Measurements from ENCODE around the gene SCNN1A. TPM values are rescaled to one million over a fixed set of nuclear protein-coding genes. Genes with fewer than 3 reads are reported as not detected.

SCNN1A gene
- total RNA-seq, 1 experiment from 2014 or later: 549 TPM

- Histone ChIP-seq H3K79me2 (ENCODE audit: low read depth) (peaks cover 45% of the 10 kb centered on the region), H3K4me3 (peak overlapping the region; percentile 62), H4K20me1 (ENCODE audit: insufficient read depth) (no peaks in the 10 kb centered on the region), H3K9me2 (ENCODE audit: insufficient read depth) (no peaks in the 10 kb centered on the region), H2AFZ (0 out of 2 replicates have a peak overlapping the region, but pooled peaks have one; percentile 34), H3F3A (ENCODE audit: insufficient read depth, low read depth) (peaks cover 54% of the 10 kb centered on the region), H3K4me2 (peak overlapping the region; percentile 98), H3K27me3 (ENCODE audit: insufficient read depth, low read depth) (no peaks in the 10 kb centered on the region), H3K4me1 (replicated peaks; ENCODE audit: insufficient read depth) (peaks cover 34% of the 10 kb centered on the region), H3K9me3 (ENCODE audit: insufficient read depth, low read depth) (no peaks in the 10 kb centered on the region), H3K36me3 (ENCODE audit: low read depth) (no peaks in the 10 kb centered on the region), H3K27ac (peak overlapping the region; percentile 89)
- POLR2A ChIA-PET (ENCODE audit: unreplicated experiment): interaction anchor here (0.5 to 2.7 kb wide), 20 partner anchors 14 to 1522 kb away, joined by 3 to 42 read pairs (median 4); partner anchors contain the start of genes GAPDH and PLEKHG6
- CTCF ChIA-PET: interaction anchor here (0.5 to 0.9 kb wide), 3 partner anchors 83 to 162 kb away, joined by 3 to 6 read pairs (median 4); no protein-coding TSS in a partner anchor
- intact Hi-C loops (cut with micrococcal nuclease; ENCODE audit: unreplicated experiment): loop anchor here (1.0 to 5.0 kb wide), 11 partner anchors 7 to 312 kb away; partner anchors contain the start of genes LTBR, MRPL51 and NCAPD2
- DNase-seq: no peak
- BruUV-seq (replicated peaks): TSS peak; percentile 19
- no peak for TF ChIP-seq EZH2 (IDR thresholded peaks at IDR 0.05; ENCODE audit: low read depth)
- TF ChIP-seq, protein P1, sequence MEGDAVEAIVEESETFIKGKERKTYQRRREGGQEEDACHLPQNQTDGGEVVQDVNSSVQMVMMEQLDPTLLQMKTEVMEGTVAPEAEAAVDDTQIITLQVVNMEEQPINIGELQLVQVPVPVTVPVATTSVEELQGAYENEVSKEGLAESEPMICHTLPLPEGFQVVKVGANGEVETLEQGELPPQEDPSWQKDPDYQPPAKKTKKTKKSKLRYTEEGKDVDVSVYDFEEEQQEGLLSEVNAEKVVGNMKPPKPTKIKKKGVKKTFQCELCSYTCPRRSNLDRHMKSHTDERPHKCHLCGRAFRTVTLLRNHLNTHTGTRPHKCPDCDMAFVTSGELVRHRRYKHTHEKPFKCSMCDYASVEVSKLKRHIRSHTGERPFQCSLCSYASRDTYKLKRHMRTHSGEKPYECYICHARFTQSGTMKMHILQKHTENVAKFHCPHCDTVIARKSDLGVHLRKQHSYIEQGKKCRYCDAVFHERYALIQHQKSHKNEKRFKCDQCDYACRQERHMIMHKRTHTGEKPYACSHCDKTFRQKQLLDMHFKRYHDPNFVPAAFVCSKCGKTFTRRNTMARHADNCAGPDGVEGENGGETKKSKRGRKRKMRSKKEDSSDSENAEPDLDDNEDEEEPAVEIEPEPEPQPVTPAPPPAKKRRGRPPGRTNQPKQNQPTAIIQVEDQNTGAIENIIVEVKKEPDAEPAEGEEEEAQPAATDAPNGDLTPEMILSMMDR (conservative IDR thresholded peaks at IDR 0.05): no peak
These were observed 1.7 kb upstream of the SCNN1A start for GRCh38 chr12:6376870-6377666.

- Histone ChIP-seq H3K9me3 (ENCODE audit: insufficient read depth, low read depth) (no peaks in the 10 kb centered on the region), H4K20me1 (ENCODE audit: insufficient read depth) (no peaks in the 10 kb centered on the region), H3F3A (ENCODE audit: insufficient read depth, low read depth) (peaks cover 60% of the 10 kb centered on the region), H2AFZ (0 out of 2 replicates have a peak overlapping the region, but pooled peaks have one; percentile 34), H3K36me3 (ENCODE audit: low read depth) (no peaks in the 10 kb centered on the region), H3K4me1 (replicated peaks; ENCODE audit: insufficient read depth) (peaks cover 41% of the 10 kb centered on the region), H3K79me2 (ENCODE audit: low read depth) (peaks cover 50% of the 10 kb centered on the region), H3K27me3 (ENCODE audit: insufficient read depth, low read depth) (no peaks in the 10 kb centered on the region), H3K9me2 (ENCODE audit: insufficient read depth) (no peaks in the 10 kb centered on the region), H3K27ac (peak overlapping the region; percentile 89), H3K4me3 (peak overlapping the region; percentile 62), H3K4me2 (peak overlapping the region; percentile 98)
- POLR2A ChIA-PET (ENCODE audit: unreplicated experiment): interaction anchor here (0.6 to 2.7 kb wide), 14 partner anchors 11 to 163 kb away, joined by 3 to 42 read pairs (median 5); partner anchors contain the start of gene TNFRSF1A
- CTCF ChIA-PET: interaction anchor here (0.6 to 1.2 kb wide), 4 partner anchors 40 to 158 kb away, joined by 3 to 19 read pairs (median 3); partner anchors contain the start of gene GAPDH
- intact Hi-C loops (cut with micrococcal nuclease; ENCODE audit: unreplicated experiment): loop anchor here (1.0 to 5.0 kb wide), 10 partner anchors 8 to 311 kb away; partner anchors contain the start of genes LTBR, MRPL51 and NCAPD2
- TF ChIP-seq EZH2 (IDR thresholded peaks at IDR 0.05; ENCODE audit: low read depth): no peak
- TF ChIP-seq, protein P1 (conservative IDR thresholded peaks at IDR 0.05): peak; percentile 53; the same call in 1 of the 2 replicates
- peak; percentile 87 to 97 for DNase-seq
- BruUV-seq (replicated peaks): TSS peak; percentile 26
These were observed 911 bp upstream of the SCNN1A start for GRCh38 chr12:6376079-6376869.

GRCh38 chr12:6374786-6375160, 590 bp downstream of the SCNN1A start:
- no peak overlapping the region for H2AFZ ChIP-seq
- no peaks in the 10 kb centered on the region for H3K27me3 ChIP-seq (ENCODE audit: insufficient read depth, low read depth)
- H3K4me1 ChIP-seq (replicated peaks; ENCODE audit: insufficient read depth): peaks cover 53% of the 10 kb centered on the region
- BruUV-seq (replicated peaks): no TSS peak
- peak overlapping the region; percentile 89 for H3K27ac ChIP-seq
- no peaks in the 10 kb centered on the region for H4K20me1 ChIP-seq (ENCODE audit: insufficient read depth)
- peak overlapping the region; percentile 62 for H3K4me3 ChIP-seq
- POLR2A ChIA-PET (ENCODE audit: unreplicated experiment): interaction anchor here (0.6 to 2.0 kb wide), 8 partner anchors 9 to 571 kb away, joined by 3 to 25 read pairs (median 8); partner anchors contain the start of genes GAPDH and LTBR
- CTCF ChIA-PET: interaction anchor here (0.6 to 1.1 kb wide), 5 partner anchors 9 to 280 kb away, joined by 3 to 10 read pairs (median 4); partner anchors contain the start of gene LTBR
- no peaks in the 10 kb centered on the region for H3K9me2 ChIP-seq (ENCODE audit: insufficient read depth)
- no peak for DNase-seq
- TF ChIP-seq, protein P1 (conservative IDR thresholded peaks at IDR 0.05): no peak
- TF ChIP-seq EZH2 (IDR thresholded peaks at IDR 0.05; ENCODE audit: low read depth): no peak
- intact Hi-C loops (cut with micrococcal nuclease; ENCODE audit: unreplicated experiment): loop anchor here (2.0 to 5.0 kb wide), 2 partner anchors 118 to 158 kb away; partner anchors contain the start of genes MRPL51 and NCAPD2
- peaks cover 63% of the 10 kb centered on the region for H3K79me2 ChIP-seq (ENCODE audit: low read depth)
- no peaks in the 10 kb centered on the region for H3K36me3 ChIP-seq (ENCODE audit: low read depth)
- peak overlapping the region; percentile 98 for H3K4me2 ChIP-seq
- peaks cover 72% of the 10 kb centered on the region for H3F3A ChIP-seq (ENCODE audit: insufficient read depth, low read depth)
- H3K9me3 ChIP-seq (ENCODE audit: insufficient read depth, low read depth): no peaks in the 10 kb centered on the region

All from PC-9 (cell line).